Measurements from ENCODE around the gene LMBR1. TPM values are rescaled to one million over a fixed set of nuclear protein-coding genes. Genes with fewer than 3 reads are reported as not detected.
A peak's percentile ranks its signal among the peaks of the same experiment; 100 is the strongest.

The LMBR1 gene
- total and polyA plus RNA-seq, 2 of the 4 experiments (the other 2 are of a cell fraction) = 11.9 to 19.9 TPM

DNA sequence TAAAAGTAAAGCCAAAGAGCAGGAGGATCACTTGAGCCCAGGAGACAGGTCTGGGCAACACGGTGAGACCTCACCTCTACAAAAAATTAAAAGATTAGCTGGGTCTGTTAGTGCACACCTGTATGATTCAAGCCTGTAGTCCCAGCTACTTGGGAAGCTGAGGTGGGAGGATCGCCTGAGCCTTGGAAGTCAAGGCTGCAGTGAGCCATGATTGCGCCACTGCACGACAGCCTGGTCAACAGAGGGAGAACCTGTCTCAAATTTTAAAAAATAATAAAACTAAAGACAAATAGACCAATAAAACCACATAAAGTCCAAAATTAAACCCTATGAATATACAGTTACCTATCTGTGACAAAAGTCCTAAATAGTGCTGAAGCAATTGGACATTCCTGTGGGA lies 3.2 kb downstream of the LMBR1 start:
- Histone ChIP-seq H3K9ac (ENCODE audit: low read depth, low read length) (no peak overlapping the region), H3K4ac (ENCODE audit: low read depth, low read length) (no peak overlapping the region), H3K27ac (ENCODE audit: insufficient read depth, low read length) (no peak overlapping the region), H3K4me3 (ENCODE audit: insufficient read depth, low read depth, low read length) (no peak overlapping the region), H4K8ac (ENCODE audit: low read depth in 2 of 2, low read length in 2 of 2) (no peak overlapping the region), H3K9me3 (ENCODE audit: control insufficient read depth, insufficient read depth, low read length) (no peaks in the 10 kb centered on the region), H4K91ac (ENCODE audit: insufficient read depth, low read depth, low read length) (no peak overlapping the region), H2BK20ac (ENCODE audit: low read depth, low read length) (no peak overlapping the region), H3K9me1 (ENCODE audit: insufficient read depth, low read length) (no peaks in the 10 kb centered on the region), H3K14ac (replicated peaks; ENCODE audit: low read depth, low read length) (no peak overlapping the region), H2BK5ac (ENCODE audit: low read depth, low read length, poor library complexity, severe bottlenecking) (no peak overlapping the region), H4K5ac (ENCODE audit: low read depth, low read length) (no peak overlapping the region), H2AFZ (replicated peaks; ENCODE audit: low read length, poor library complexity) (no peak overlapping the region), H3K23ac (ENCODE audit: low read depth, low read length) (no peak overlapping the region), H3K36me3 (ENCODE audit: control insufficient read depth, insufficient read depth, low read length) (no peaks in the 10 kb centered on the region), H4K20me1 (ENCODE audit: insufficient read depth, low read length) (peaks cover 6% of the 10 kb centered on the region; the same call in 1 of the 2 replicates), H2AK9ac (replicated peaks; ENCODE audit: low read depth, low read length, poor library complexity) (no peak overlapping the region), H3K4me1 (ENCODE audit: control insufficient read depth, insufficient read depth, low read length) (peaks cover 2% of the 10 kb centered on the region; the same call in 1 of the 2 replicates), H3K79me1 (ENCODE audit: low read depth in 1 of 2, low read length in 2 of 2) (peaks cover 12 to 16% of the 10 kb centered on the region in 2 experiments; a peak in 3 of 4 replicates), H3K18ac (ENCODE audit: low read depth, low read length) (no peak overlapping the region), H3K56ac (ENCODE audit: extremely low read depth, insufficient read depth, low read length) (no peak overlapping the region), H3K4me2 (ENCODE audit: low read depth, low read length) (no peak overlapping the region), H2BK120ac (ENCODE audit: low read depth, low read length) (no peak overlapping the region), H2AK5ac (ENCODE audit: low read depth, low read length) (no peak overlapping the region), H2BK15ac (ENCODE audit: low read depth, low read length) (no peak overlapping the region), H3K27me3 (ENCODE audit: control insufficient read depth, insufficient read depth, low read length) (no peaks in the 10 kb centered on the region)
- intact Hi-C loops (cut with micrococcal nuclease) = no loop called here
- CTCF ChIA-PET = no interaction called here
- POLR2A ChIA-PET (ENCODE audit: unreplicated experiment) = no interaction called here
- DNase-seq = no peak
- dilution Hi-C loops (cut with HindIII; ENCODE audit: low sequenced_read_pairs, unreplicated experiment) = no loop called here
- in situ Hi-C loops (cut with MboI; ENCODE audit: low sequenced_read_pairs) = no loop called here
- no CpG with 5 or more reads among the region's 4 CpGs for WGBS, 2 experiments (ENCODE audit: extremely low coverage in 2 of 2, insufficient read length in 1 of 2)
- TF ChIP-seq MAFK (IDR thresholded peaks at IDR 0.05; ENCODE audit: low read depth, low read length) (no peak), CEBPB (IDR thresholded peaks at IDR 0.05; ENCODE audit: low read depth, low read length) (0 out of 2 replicates have a peak, but pooled peaks have one; percentile 17)
- TF ChIP-seq, protein P1, sequence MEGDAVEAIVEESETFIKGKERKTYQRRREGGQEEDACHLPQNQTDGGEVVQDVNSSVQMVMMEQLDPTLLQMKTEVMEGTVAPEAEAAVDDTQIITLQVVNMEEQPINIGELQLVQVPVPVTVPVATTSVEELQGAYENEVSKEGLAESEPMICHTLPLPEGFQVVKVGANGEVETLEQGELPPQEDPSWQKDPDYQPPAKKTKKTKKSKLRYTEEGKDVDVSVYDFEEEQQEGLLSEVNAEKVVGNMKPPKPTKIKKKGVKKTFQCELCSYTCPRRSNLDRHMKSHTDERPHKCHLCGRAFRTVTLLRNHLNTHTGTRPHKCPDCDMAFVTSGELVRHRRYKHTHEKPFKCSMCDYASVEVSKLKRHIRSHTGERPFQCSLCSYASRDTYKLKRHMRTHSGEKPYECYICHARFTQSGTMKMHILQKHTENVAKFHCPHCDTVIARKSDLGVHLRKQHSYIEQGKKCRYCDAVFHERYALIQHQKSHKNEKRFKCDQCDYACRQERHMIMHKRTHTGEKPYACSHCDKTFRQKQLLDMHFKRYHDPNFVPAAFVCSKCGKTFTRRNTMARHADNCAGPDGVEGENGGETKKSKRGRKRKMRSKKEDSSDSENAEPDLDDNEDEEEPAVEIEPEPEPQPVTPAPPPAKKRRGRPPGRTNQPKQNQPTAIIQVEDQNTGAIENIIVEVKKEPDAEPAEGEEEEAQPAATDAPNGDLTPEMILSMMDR (conservative IDR thresholded peaks at IDR 0.05; ENCODE audit: low read depth, low read length) = no peak
- ATAC-seq (ENCODE audit: low read depth) = no peak
- no TSS peak for BruUV-seq (replicated peaks)

Measured in IMR-90 (cell line).